Common myeloid progenitor, CD34-positive (primary cell): Measurements from ENCODE around the gene DPH1.

ENCODE experiments used
- CTCF ChIA-PET: fragments of 350-600 bp; sonication (Branson Sonifier 250); formaldehyde crosslinking; loops from one replicate; lab custom pipeline; 2021; ENCODE audit warnings: antibody characterized with exemption; lab: Charles Lee
- POLR2A ChIA-PET: fragments of 350-600 bp; sonication (Branson Sonifier 250); formaldehyde crosslinking; loops from one replicate; lab custom pipeline; 2021; ENCODE audit warnings: antibody characterized with exemption; lab: Charles Lee
- DNase-seq, 3 donors: peaks; one replicate each; pipeline versions ENCODE4 v3.0.0 to v3.0.0-alpha.2; 2013
- H3K27ac ChIP-seq, 2 experiments: 1 replicate in 1 of 2; 2 replicates in 1 of 2; pipeline ENCODE4 v1.7.0; 2013; ENCODE audit warnings: inconsistent platforms in 2 of 2, low read length in 2 of 2, mild to moderate bottlenecking in 2 of 2, low read depth in 1 of 2, moderate library complexity in 1 of 2; ENCODE audit not compliant: severe bottlenecking in 2 of 2, insufficient read depth in 1 of 2, poor library complexity in 1 of 2
- H3K27me3 ChIP-seq, 5 experiments: replicated peaks in 2 of 5; 1 replicate in 3 of 5; 2 replicates in 2 of 5; pipeline versions ENCODE4 v1.6.1 to v1.7.0; 2013; ENCODE audit warnings: low read length in 4 of 5, mild to moderate bottlenecking in 2 of 5, moderate library complexity in 2 of 5, inconsistent platforms in 1 of 5; ENCODE audit not compliant: insufficient read depth in 5 of 5, control insufficient read depth in 4 of 5
- H3K36me3 ChIP-seq, 4 experiments: 1 replicate in 2 of 4; 2 replicates in 2 of 4; pipeline versions ENCODE4 v1.6.1 to v1.7.0; 2013; ENCODE audit warnings: low read length in 3 of 4, control low read depth in 1 of 4, mild to moderate bottlenecking in 1 of 4; ENCODE audit not compliant: control insufficient read depth in 4 of 4, insufficient read depth in 4 of 4
- H3K4me1 ChIP-seq, 4 experiments: 1 replicate in 3 of 4; 2 replicates in 1 of 4; pipeline versions ENCODE4 v1.6.1 to v1.7.1; 2013; ENCODE audit warnings: low read length in 3 of 4, mild to moderate bottlenecking in 3 of 4, control low read depth in 1 of 4, inconsistent platforms in 1 of 4, moderate library complexity in 1 of 4; ENCODE audit not compliant: control insufficient read depth in 4 of 4, insufficient read depth in 4 of 4; ENCODE audit errors: control extremely low read depth in 1 of 4
- H3K4me3 ChIP-seq, 7 experiments: 1 replicate in 4 of 7; 2 replicates in 3 of 7; pipeline versions ENCODE4 v1.5.1 to v1.7.0; 2013; ENCODE audit warnings: mild to moderate bottlenecking in 7 of 7, low read length in 6 of 7, moderate library complexity in 6 of 7, inconsistent platforms in 2 of 7, low read depth in 2 of 7, control low read depth in 1 of 7; ENCODE audit not compliant: insufficient read depth in 4 of 7, control insufficient read depth in 1 of 7; ENCODE audit errors: extremely low read depth in 1 of 7
- H3K9me3 ChIP-seq, 5 experiments: 1 replicate in 4 of 5; 2 replicates in 1 of 5; pipeline versions ENCODE4 v1.6.1 to v1.7.1; 2013; ENCODE audit warnings: low read length in 4 of 5, mild to moderate bottlenecking in 2 of 5, inconsistent platforms in 1 of 5, low read depth in 1 of 5, moderate library complexity in 1 of 5; ENCODE audit not compliant: control insufficient read depth in 4 of 5, insufficient read depth in 2 of 5; ENCODE audit errors: control extremely low read depth in 1 of 5
- WGBS: methylation state at CpG from one replicate; pipeline ENCODE4 v1.1.5; 2013; ENCODE audit not compliant: insufficient coverage; 5-methylcytosine and 5-hydroxymethylcytosine counted together

Gene DPH1

GRCh38 chr17:2064980-2065785 lies 35.2 kb downstream of the DPH1 start:
- WGBS: 94% methylated on average over 22 of the region's 24 CpGs
- Histone ChIP-seq H3K27me3 (no peaks in the 10 kb centered on the region), H3K4me3 (no peak overlapping the region), H3K36me3 (peaks cover 0 to 50% (median 37%) of the 10 kb centered on the region in 4 experiments), H3K4me1 (peaks cover 0 to 41% (median 27%) of the 10 kb centered on the region in 4 experiments), H3K9me3 (no peaks in the 10 kb centered on the region), H3K27ac (no peak overlapping the region)
- ChIA-PET CTCF (interaction anchor here (0.7 to 4.0 kb wide), 15 partner anchors 8 to 180 kb away, joined by 3 to 21 read pairs (median 4); no protein-coding TSS in a partner anchor), POLR2A (no interaction called here)
- peak in 2 of 3 donors; percentile 64 to 69 for DNase-seq

- no peaks in the 10 kb centered on the region for H3K27me3 ChIP-seq
- peaks cover 0 to 51% (median 36%) of the 10 kb centered on the region in 4 experiments for H3K36me3 ChIP-seq
- no peak overlapping the region for H3K4me3 ChIP-seq
- no peak overlapping the region for H3K27ac ChIP-seq
- WGBS: 98% methylated on average over 9 of the region's 10 CpGs
- CTCF ChIA-PET: interaction anchor here (0.7 to 4.0 kb wide), 12 partner anchors 8 to 180 kb away, joined by 3 to 21 read pairs (median 4); no protein-coding TSS in a partner anchor
- POLR2A ChIA-PET: no interaction called here
- peaks cover 0 to 37% (median 23%) of the 10 kb centered on the region in 4 experiments for H3K4me1 ChIP-seq
- DNase-seq: no peak
- no peaks in the 10 kb centered on the region for H3K9me3 ChIP-seq
These were observed 36.0 kb downstream of the DPH1 start for GRCh38 chr17:2065949-2066400.

- H3K36me3 ChIP-seq: peaks cover 0 to 54% (median 33%) of the 10 kb centered on the region in 4 experiments
- 91% methylated on average over 10 of the region's 14 CpGs for WGBS
- no peaks in the 10 kb centered on the region for H3K27me3 ChIP-seq
- DNase-seq: no peak
- H3K4me3 ChIP-seq: no peak overlapping the region
- POLR2A ChIA-PET: no interaction called here
- H3K4me1 ChIP-seq: peaks cover 0 to 40% (median 19%) of the 10 kb centered on the region in 4 experiments
- CTCF ChIA-PET: interaction anchor here (0.9 to 4.0 kb wide), 6 partner anchors 9 to 178 kb away, joined by 3 to 21 read pairs (median 6); no protein-coding TSS in a partner anchor
- no peaks in the 10 kb centered on the region for H3K9me3 ChIP-seq
- H3K27ac ChIP-seq: no peak overlapping the region
These were observed 37.2 kb downstream of the DPH1 start for GRCh38 chr17:2067048-2067561.

GRCh38 chr17:2067608-2068024 lies 37.7 kb downstream of the DPH1 start:
- H3K9me3 ChIP-seq: no peaks in the 10 kb centered on the region
- POLR2A ChIA-PET: no interaction called here
- 7% methylated on average over 2 of the region's 5 CpGs for WGBS
- CTCF ChIA-PET: interaction anchor here (0.9 to 4.0 kb wide), 10 partner anchors 10 to 193 kb away, joined by 3 to 21 read pairs (median 4); no protein-coding TSS in a partner anchor
- H3K4me3 ChIP-seq: no peak overlapping the region
- peaks cover 0 to 40% (median 18%) of the 10 kb centered on the region in 4 experiments for H3K4me1 ChIP-seq
- no peak overlapping the region for H3K27ac ChIP-seq
- H3K27me3 ChIP-seq: no peaks in the 10 kb centered on the region
- DNase-seq: no peak
- H3K36me3 ChIP-seq: peaks cover 0 to 59% (median 33%) of the 10 kb centered on the region in 4 experiments

GRCh38 chr17:2068031-2068518 lies 38.1 kb downstream of the DPH1 start:
- H3K4me1 ChIP-seq: peaks cover 0 to 36% (median 16%) of the 10 kb centered on the region in 4 experiments
- H3K36me3 ChIP-seq: peaks cover 0 to 56% (median 33%) of the 10 kb centered on the region in 4 experiments
- H3K9me3 ChIP-seq: no peaks in the 10 kb centered on the region
- no peak overlapping the region for H3K27ac ChIP-seq
- H3K4me3 ChIP-seq: no peak overlapping the region
- H3K27me3 ChIP-seq: no peaks in the 10 kb centered on the region
- DNase-seq: no peak
- CTCF ChIA-PET: interaction anchor here (1.0 to 4.0 kb wide), 9 partner anchors 10 to 192 kb away, joined by 3 to 21 read pairs (median 5); no protein-coding TSS in a partner anchor
- POLR2A ChIA-PET: no interaction called here
- WGBS: 87% methylated on average over 4 of the region's 6 CpGs

- no peaks in the 10 kb centered on the region for H3K9me3 ChIP-seq
- H3K27me3 ChIP-seq: no peaks in the 10 kb centered on the region
- POLR2A ChIA-PET: no interaction called here
- no peak overlapping the region for H3K27ac ChIP-seq
- CTCF ChIA-PET: interaction anchor here (1.0 to 4.0 kb wide), 10 partner anchors 10 to 192 kb away, joined by 3 to 21 read pairs (median 4); no protein-coding TSS in a partner anchor
- DNase-seq: peak in 1 of 3 donors; percentile 26
- WGBS: 91% methylated on average over 10 of the region's 15 CpGs
- peaks cover 0 to 51% (median 31%) of the 10 kb centered on the region in 4 experiments for H3K36me3 ChIP-seq
- no peak overlapping the region for H3K4me3 ChIP-seq
- H3K4me1 ChIP-seq: peaks cover 0 to 36% (median 16%) of the 10 kb centered on the region in 4 experiments
These were observed 38.6 kb downstream of the DPH1 start for GRCh38 chr17:2068519-2069051.
